ENCODE measurements around the gene SERPINA4. TPM values are rescaled to one million over a fixed set of nuclear protein-coding genes. Genes with fewer than 3 reads are reported as not detected.

The SERPINA4 gene
- total RNA-seq, 6 experiments from 2014 or later, result not detected

- no peak for TF ChIP-seq CTCF (IDR thresholded peaks at IDR 0.05)
- Mint-ChIP-seq H3K4me1 (ENCODE audit: low read depth) (no peaks in the 10 kb centered on the region), H3K4me3 (no peak overlapping the region), H3K27ac (no peak overlapping the region), H3K27me3 (ENCODE audit: insufficient read depth) (peaks cover 2% of the 10 kb centered on the region), H3K9me3 (peaks cover 58% of the 10 kb centered on the region), H3K36me3 (ENCODE audit: low read depth) (peaks cover 7% of the 10 kb centered on the region; the same call in 1 of the 2 replicates)
- no peak for DNase-seq
These were observed 37.2 kb downstream of the SERPINA4 start for GRCh38 chr14:94598506-94598815.

- Mint-ChIP-seq H3K27me3 (ENCODE audit: insufficient read depth) (peaks cover 2% of the 10 kb centered on the region), H3K4me1 (ENCODE audit: low read depth) (no peaks in the 10 kb centered on the region), H3K9me3 (peaks cover 52% of the 10 kb centered on the region), H3K36me3 (ENCODE audit: low read depth) (peaks cover 7% of the 10 kb centered on the region; the same call in 1 of the 2 replicates), H3K4me3 (no peak overlapping the region), H3K27ac (no peak overlapping the region)
- TF ChIP-seq CTCF (IDR thresholded peaks at IDR 0.05), result no peak
- peak; percentile 1 for DNase-seq
These were observed 37.8 kb downstream of the SERPINA4 start for GRCh38 chr14:94598816-94599655.

DNA sequence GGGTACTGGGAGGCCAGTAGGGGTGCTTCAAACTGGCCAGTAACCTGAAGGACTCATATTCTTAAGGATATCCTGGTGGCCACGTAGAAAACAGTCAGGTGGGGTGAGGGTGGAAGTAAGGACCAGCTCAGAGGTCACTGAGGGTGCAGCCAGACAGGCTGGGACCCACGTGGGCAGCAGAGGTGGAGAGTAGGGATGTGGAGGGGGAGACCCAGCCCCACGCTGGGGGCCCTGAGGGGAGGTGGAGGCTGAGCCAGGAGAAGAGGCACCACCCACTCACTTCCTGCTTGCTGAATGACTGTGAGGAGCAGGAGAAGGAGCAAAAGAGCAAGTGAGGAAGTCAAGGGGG lies 38.4 kb downstream of the SERPINA4 start:
- Mint-ChIP-seq H3K36me3 (ENCODE audit: low read depth) (peaks cover 7% of the 10 kb centered on the region; the same call in 1 of the 2 replicates), H3K9me3 (peaks cover 46% of the 10 kb centered on the region), H3K27me3 (ENCODE audit: insufficient read depth) (peaks cover 2% of the 10 kb centered on the region), H3K4me3 (no peak overlapping the region), H3K4me1 (ENCODE audit: low read depth) (no peaks in the 10 kb centered on the region), H3K27ac (no peak overlapping the region)
- TF ChIP-seq CTCF (IDR thresholded peaks at IDR 0.05), result no peak
- no peak for DNase-seq

GRCh38 chr14:94600148-94600545 lies 38.9 kb downstream of the SERPINA4 start:
- no peak overlapping the region for H3K4me3 Mint-ChIP-seq
- H3K4me1 Mint-ChIP-seq (ENCODE audit: low read depth), result no peaks in the 10 kb centered on the region
- H3K36me3 Mint-ChIP-seq (ENCODE audit: low read depth), result peaks cover 3% of the 10 kb centered on the region; the same call in 1 of the 2 replicates
- DNase-seq, result no peak
- no peak for TF ChIP-seq CTCF (IDR thresholded peaks at IDR 0.05)
- no peak overlapping the region for H3K27ac Mint-ChIP-seq
- H3K27me3 Mint-ChIP-seq (ENCODE audit: insufficient read depth), result peaks cover 2% of the 10 kb centered on the region
- H3K9me3 Mint-ChIP-seq, result peaks cover 43% of the 10 kb centered on the region

DNA sequence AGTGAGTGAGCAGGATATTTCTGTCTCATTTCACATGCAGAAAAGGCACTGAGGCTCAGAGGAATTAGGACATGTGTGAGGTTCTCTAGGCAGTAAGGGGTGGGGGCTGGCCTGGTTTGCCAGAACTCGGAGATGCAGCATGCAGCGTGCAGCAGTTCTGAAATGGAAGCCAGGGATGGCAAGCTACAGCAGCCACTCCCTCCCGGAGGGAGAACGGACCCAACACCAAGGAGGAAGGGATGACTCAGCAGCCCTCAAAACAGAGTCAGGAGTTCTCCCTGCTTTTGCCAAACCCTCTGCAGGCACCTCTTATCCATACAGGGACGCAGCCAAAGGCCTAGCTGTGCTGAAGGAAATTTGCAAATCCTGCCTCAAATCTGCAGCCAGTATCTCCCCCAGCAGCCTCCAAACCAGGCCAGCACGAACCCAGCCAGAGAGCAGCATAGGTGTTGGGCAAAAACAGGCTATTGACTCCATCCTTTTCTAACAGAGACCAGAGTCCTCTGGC lies 40.7 kb downstream of the SERPINA4 start:
- Mint-ChIP-seq H3K36me3 (ENCODE audit: low read depth) (no peaks in the 10 kb centered on the region), H3K27me3 (ENCODE audit: insufficient read depth) (peaks cover 2% of the 10 kb centered on the region), H3K9me3 (peaks cover 40% of the 10 kb centered on the region), H3K27ac (no peak overlapping the region), H3K4me1 (ENCODE audit: low read depth) (no peaks in the 10 kb centered on the region), H3K4me3 (no peak overlapping the region)
- no peak for TF ChIP-seq CTCF (IDR thresholded peaks at IDR 0.05)
- DNase-seq, result no peak

Measured in HFFc6 (cell line).